H1 (cell line): ENCODE data around the gene C20orf144. TPM values are rescaled to one million over a fixed set of nuclear protein-coding genes. Genes with fewer than 3 reads are reported as not detected.

Experiments
- CTCF ChIA-PET: fragments of 300-600 bp; sonication (Branson Sonifier 250); formaldehyde crosslinking; loops from one replicate; lab custom pipeline; 2021; ENCODE audit not compliant: partially characterized antibody; lab: Charles Lee
- POLR2A ChIA-PET: fragments of 300-600 bp; sonication (Branson Sonifier 250); formaldehyde crosslinking; loops from one replicate; lab custom pipeline; 2021; ENCODE audit warnings: inconsistent platforms; ENCODE audit not compliant: partially characterized antibody; lab: Charles Lee
- DNase-seq, 2 experiments: peaks; one replicate each; pipeline versions ENCODE4 v3.0.0 to v3.0.0-alpha.2; 2010 to 2022; ENCODE audit warnings: low spot score in 2 of 2, low read depth in 1 of 2, mixed read lengths in 1 of 2
- FAIRE-seq: peaks from 2 replicates; lab custom pipeline; 2011; peaks lifted over from hg19 to GRCh38; lab: Jason Lieb, UNC
- H2AFZ ChIP-seq: 2 replicates; pipeline ENCODE4 v1.8.1; 2012; ENCODE audit warnings: low read length, inconsistent platforms
- H2AK5ac ChIP-seq: 2 replicates; pipeline ENCODE4 v1.6.1; 2013; ENCODE audit warnings: low read depth, low read length
- H2BK120ac ChIP-seq: replicated peaks from 2 replicates; pipeline ENCODE3; 2013; ENCODE audit warnings: low read depth, low read length, inconsistent platforms
- H2BK12ac ChIP-seq: 2 replicates; pipeline ENCODE4 v1.6.1; 2013; ENCODE audit warnings: low read depth, low read length
- H2BK15ac ChIP-seq: 2 replicates; pipeline ENCODE4 v1.6.1; 2013; ENCODE audit warnings: low read length
- H2BK20ac ChIP-seq: 2 replicates; pipeline ENCODE4 v1.6.1; 2013; ENCODE audit warnings: low read length
- H2BK5ac ChIP-seq: 2 replicates; pipeline ENCODE4 v1.6.1; 2013; ENCODE audit warnings: low read depth, low read length
- H3K14ac ChIP-seq: 2 replicates; pipeline ENCODE4 v1.6.1; 2013; ENCODE audit warnings: inconsistent platforms; ENCODE audit not compliant: insufficient read length
- H3K18ac ChIP-seq: 2 replicates; pipeline ENCODE4 v1.6.1; 2013; ENCODE audit warnings: low read length; ENCODE audit errors: extremely low read depth
- H3K23ac ChIP-seq: 2 replicates; pipeline ENCODE4 v1.6.1; 2013; ENCODE audit warnings: inconsistent platforms; ENCODE audit not compliant: insufficient read length
- H3K23me2 ChIP-seq: 2 replicates; pipeline ENCODE4 v1.6.1; 2013; ENCODE audit warnings: low read depth, low read length
- H3K27ac ChIP-seq: 2 replicates; pipeline ENCODE4 v1.6.1; 2011; ENCODE audit warnings: low read depth, low read length, inconsistent platforms
- H3K27me3 ChIP-seq, 4 experiments: replicated peaks in 1 of 4; 1 replicate in 1 of 4; 2 replicates in 3 of 4; pipeline versions ENCODE4 v1.6.1 to v1.8.1; 2011 to 2013; ENCODE audit warnings: low read length in 3 of 4, mild to moderate bottlenecking in 3 of 4, inconsistent platforms in 2 of 4, mixed read lengths in 2 of 4, moderate library complexity in 1 of 4; ENCODE audit not compliant: control insufficient read depth in 3 of 4, insufficient read depth in 3 of 4; ENCODE audit errors: extremely low read depth in 1 of 4
- H3K36me3 ChIP-seq, 4 experiments: 2 replicates each; pipeline versions ENCODE4 v1.6.1 to v1.8.1; 2011 to 2013; ENCODE audit warnings: mild to moderate bottlenecking in 4 of 4, low read length in 3 of 4, moderate library complexity in 2 of 4, control low read depth in 1 of 4, inconsistent platforms in 1 of 4; ENCODE audit not compliant: insufficient read depth in 4 of 4, control insufficient read depth in 2 of 4
- H3K4ac ChIP-seq: replicated peaks from 2 replicates; pipeline ENCODE3; 2013; ENCODE audit warnings: low read length, low read depth, mixed read lengths, inconsistent platforms; ENCODE audit not compliant: insufficient read length
- H3K4me1 ChIP-seq, 4 experiments: replicated peaks in 1 of 4; 1 replicate in 1 of 4; 2 replicates in 3 of 4; pipeline versions ENCODE4 v1.6.1 to v1.8.1; 2011 to 2013; ENCODE audit warnings: low read length in 3 of 4, inconsistent platforms in 2 of 4, mixed read lengths in 1 of 4; ENCODE audit not compliant: insufficient read depth in 4 of 4, control insufficient read depth in 3 of 4
- H3K4me2 ChIP-seq, 2 experiments: 2 replicates each; pipeline versions ENCODE4 v1.6.1 to v1.8.1; 2011 to 2013; ENCODE audit warnings: low read depth in 2 of 2, low read length in 2 of 2, control low read depth in 1 of 2, inconsistent platforms in 1 of 2, mild to moderate bottlenecking in 1 of 2; ENCODE audit not compliant: insufficient read depth in 1 of 2
- H3K4me3 ChIP-seq, 4 experiments: fragments of 200-600, 300-600 bp in 1 of 4; sonication (generic), shearing (Covaris generic), sonication (Bioruptor Twin) in 1 of 4; 2 replicates each; pipeline versions ENCODE4 v1.5.1 to v1.8.1; 2011 to 2016; ENCODE audit warnings: low read length in 4 of 4, low read depth in 3 of 4, control low read depth in 2 of 4, inconsistent platforms in 2 of 4, mild to moderate bottlenecking in 2 of 4, mixed read lengths in 1 of 4, moderate library complexity in 1 of 4; ENCODE audit not compliant: insufficient read depth in 2 of 4; ENCODE audit errors: extremely low read depth in 1 of 4
- H3K56ac ChIP-seq: replicated peaks from 2 replicates; pipeline ENCODE3; 2013; ENCODE audit warnings: low read depth, mild to moderate bottlenecking, mixed read lengths, low read length, inconsistent platforms; ENCODE audit not compliant: insufficient read length
- H3K79me1 ChIP-seq: 2 replicates; pipeline ENCODE4 v1.6.1; 2013; ENCODE audit warnings: low read depth, low read length, control low read depth
- H3K79me2 ChIP-seq, 2 experiments: 2 replicates each; pipeline versions ENCODE4 v1.6.1 to v1.8.1; 2012 to 2013; ENCODE audit warnings: low read length in 2 of 2, mild to moderate bottlenecking in 2 of 2, inconsistent platforms in 1 of 2; ENCODE audit not compliant: insufficient read depth in 2 of 2, control insufficient read depth in 1 of 2
- H3K9ac ChIP-seq, 4 experiments: replicated peaks in 1 of 4; 1 replicate in 1 of 4; 2 replicates in 3 of 4; pipeline versions ENCODE4 v1.6.1 to v1.8.1; 2011 to 2013; ENCODE audit warnings: low read depth in 3 of 4, low read length in 3 of 4, control low read depth in 2 of 4, mild to moderate bottlenecking in 2 of 4, moderate library complexity in 2 of 4, inconsistent platforms in 1 of 4; ENCODE audit errors: extremely low read depth in 1 of 4
- H3K9me3 ChIP-seq, 2 experiments: 2 replicates each; pipeline versions ENCODE4 v1.6.1 to v1.8.1; 2012 to 2013; ENCODE audit warnings: mild to moderate bottlenecking in 2 of 2, moderate library complexity in 2 of 2, control low read depth in 1 of 2, inconsistent platforms in 1 of 2, low read depth in 1 of 2, low read length in 1 of 2, mixed read lengths in 1 of 2; ENCODE audit not compliant: insufficient read depth in 2 of 2
- H4K20me1 ChIP-seq, 2 experiments: replicated peaks in 1 of 2; 2 replicates each; pipeline versions ENCODE3 to v1.8.1; 2011 to 2013; ENCODE audit warnings: inconsistent platforms in 2 of 2, low read length in 2 of 2, mild to moderate bottlenecking in 1 of 2; ENCODE audit not compliant: insufficient read depth in 2 of 2, control insufficient read depth in 1 of 2
- H4K5ac ChIP-seq: 2 replicates; pipeline ENCODE4 v1.6.1; 2013; ENCODE audit warnings: low read length, low read depth, mixed read lengths, inconsistent platforms; ENCODE audit not compliant: insufficient read length
- H4K8ac ChIP-seq: 2 replicates; pipeline ENCODE4 v1.8.0; 2013; ENCODE audit warnings: mild to moderate bottlenecking, moderate library complexity, low read length, inconsistent platforms; ENCODE audit not compliant: insufficient read depth; ENCODE audit errors: extremely low read depth
- H4K91ac ChIP-seq: replicated peaks from 2 replicates; pipeline ENCODE3; 2013; ENCODE audit warnings: low read length, mixed read lengths, inconsistent platforms; ENCODE audit not compliant: insufficient read length
- CREB1 ChIP-seq: IDR thresholded peaks from 2 replicates; pipeline ENCODE4 v1.6.1; 2012; ENCODE audit warnings: inconsistent platforms
- E2F6 ChIP-seq: IDR thresholded peaks from 2 replicates; pipeline ENCODE4 v1.6.1; 2012; ENCODE audit warnings: inconsistent platforms
- FOSL1 ChIP-seq: IDR thresholded peaks from 2 replicates; pipeline ENCODE4 v1.6.1; 2011; ENCODE audit warnings: mild to moderate bottlenecking, low read depth, low read length, moderate library complexity; ENCODE audit not compliant: insufficient read depth
- MAX ChIP-seq: IDR thresholded peaks from 2 replicates; pipeline ENCODE4 v1.6.1; 2012; ENCODE audit warnings: inconsistent platforms
- WGBS, 2 experiments: shearing (Covaris generic) in 1 of 2; methylation state at CpG; one replicate each; pipeline versions ENCODE4 v1.1.6 to v1.1.7; 2013 to 2015; ENCODE audit warnings: low lambda C conversion rate in 2 of 2, mixed read lengths in 2 of 2, inconsistent platforms in 1 of 2, low coverage in 1 of 2, missing lambda C conversion rate in 1 of 2; ENCODE audit not compliant: insufficient replicate concordance in 2 of 2, insufficient coverage in 1 of 2, insufficient read length in 1 of 2; ENCODE audit errors: extremely low coverage in 1 of 2, missing lambda C conversion rate in 1 of 2; 5-methylcytosine and 5-hydroxymethylcytosine counted together
- polyA plus RNA-seq, 7 experiments: library from polyadenylated mRNA; depleted of rRNA in 3 of 7; stranded (reverse) in 5 of 7; unstranded in 2 of 7; fragments of >200 nt in 5 of 7; fragments of 200-250 nt in 2 of 7; gene quantifications; 1 replicate in 5 of 7; 2 replicates in 1 of 7; 4 replicates in 1 of 7; pipeline versions ENCODE4 v1.2.1 to v1.2.3, GENCODE V29; 2011 to 2013; ENCODE audit warnings: missing spikeins in 2 of 7, mixed read lengths in 2 of 7
- total RNA-seq: library from RNA; stranded (reverse); fragmentation: NEBNext Ultra II Directional; extraction: Animal tissue kit (Norgen Biotek cat#: 25700); gene quantifications from 2 replicates; pipeline ENCODE4 v1.2.1, GENCODE V29; 2021

C20orf144 gene
- total and polyA plus RNA-seq, 2 of the 8 experiments (the other 6 are each of a cell fraction or from before 2014, with no cell fraction given) = 0.21 to 0.24 TPM

- no peak for FAIRE-seq
- no peak overlapping the region for H3K18ac ChIP-seq
Observed at GRCh38 chr20:33629979-33630378, 32.1 kb upstream of the C20orf144 start.

More at GRCh38 chr20:33629979-33630378, 32.1 kb upstream of the C20orf144 start:
- no peaks in the 10 kb centered on the region for H3K23me2 ChIP-seq
- no peaks in the 10 kb centered on the region for H3K79me1 ChIP-seq
- no peaks in the 10 kb centered on the region for H3K9me3 ChIP-seq
- H3K4me2 ChIP-seq = no peak overlapping the region
- no peak overlapping the region for H3K27ac ChIP-seq
- no peak overlapping the region for H3K9ac ChIP-seq
- no peak overlapping the region for H2AFZ ChIP-seq
- no peak overlapping the region for H2AK5ac ChIP-seq
- H4K8ac ChIP-seq = no peak overlapping the region
- H4K91ac ChIP-seq = no peak overlapping the region
- H3K4ac ChIP-seq = no peak overlapping the region
- no peaks in the 10 kb centered on the region for H3K79me2 ChIP-seq
- POLR2A ChIA-PET = no interaction called here
- H2BK20ac ChIP-seq = no peak overlapping the region
- H3K27me3 ChIP-seq = no peaks in the 10 kb centered on the region
- H3K36me3 ChIP-seq = peaks cover 2 to 12% (median 6%) of the 10 kb centered on the region in 4 experiments; a peak in 6 of 8 replicates
- TF ChIP-seq CREB1 (no peak), FOSL1 (no peak), E2F6 (no peak), MAX (no peak)
- TF ChIP-seq, all 59 proteins: peak for 0
- no peak overlapping the region for H3K14ac ChIP-seq
- no peak overlapping the region for H3K23ac ChIP-seq
- H2BK12ac ChIP-seq = no peak overlapping the region
- no peak overlapping the region for H4K5ac ChIP-seq
- H2BK120ac ChIP-seq = no peak overlapping the region
- peaks cover 0 to 2% of the 10 kb centered on the region in 2 experiments for H4K20me1 ChIP-seq
- no peak for DNase-seq
- no peak overlapping the region for H3K56ac ChIP-seq
- 90% methylated on average over 5 of the region's 5 CpGs; no CpG with 5 or more reads in 1 of the 2 experiments for WGBS, 2 experiments
- CTCF ChIA-PET = no interaction called here
- no peaks in the 10 kb centered on the region for H3K4me1 ChIP-seq
- no peak overlapping the region for H3K4me3 ChIP-seq
- no peak overlapping the region for H2BK15ac ChIP-seq
- H2BK5ac ChIP-seq = no peak overlapping the region
